ENCODE results near the gene TMEM156. TPM values are rescaled to one million over a fixed set of nuclear protein-coding genes. Genes with fewer than 3 reads are reported as not detected.
"Not testable (repeated sequence)": the region's sequence is repeated elsewhere in the genome, so short reads cannot be mapped to it uniquely, and the experiment has no call there.

The TMEM156 gene
- total and polyA plus RNA-seq, 10 donors: 10.5 to 76.1 (median 17.0) TPM

GRCh38 chr4:38965866-38966265, 66.3 kb downstream of the TMEM156 start:
- Histone ChIP-seq H3K4me1 (no peaks in the 10 kb centered on the region), H3K27me3 (replicated peaks in 1 of 7) (no peaks in the 10 kb centered on the region), H3K4me3 (no peak overlapping the region), H3K9me3 (peaks cover 0 to 10% (median 0%) of the 10 kb centered on the region in 8 donors), H3K36me3 (peaks cover 2 to 63% (median 10%) of the 10 kb centered on the region in 6 donors), H3K27ac (no peak overlapping the region)
- TF ChIP-seq POLR2A (IDR thresholded peaks at IDR 0.05): no peak
- TF ChIP-seq CTCF (IDR thresholded peaks at IDR 0.05 in 8 of 11, conservative IDR thresholded peaks at IDR 0.05 in 3 of 11): no peak
- TF ChIP-seq POLR2AphosphoS5 (IDR thresholded peaks at IDR 0.05): no peak
- intact Hi-C loops (cut with DNase I; ENCODE audit: low total_unique reads): no loop called here
- DNase-seq: no peak
- 63 to 80% (median 74%) methylated on average over 3 of the region's 3 CpGs for WGBS, 5 donors

- Histone ChIP-seq H3K4me1 (no peaks in the 10 kb centered on the region), H3K27ac (no peak overlapping the region), H3K27me3 (replicated peaks in 1 of 7) (no peaks in the 10 kb centered on the region), H3K36me3 (peaks cover 2 to 56% (median 10%) of the 10 kb centered on the region in 6 donors), H3K4me3 (no peak overlapping the region), H3K9me3 (peaks cover 0 to 10% (median 0%) of the 10 kb centered on the region in 8 donors)
- DNase-seq: no peak
- 89 to 95% (median 89%) methylated on average over 11 of the region's 11 CpGs for WGBS, 5 donors
- TF ChIP-seq CTCF (IDR thresholded peaks at IDR 0.05 in 8 of 11, conservative IDR thresholded peaks at IDR 0.05 in 3 of 11) (no peak), POLR2A (IDR thresholded peaks at IDR 0.05) (no peak), POLR2AphosphoS5 (IDR thresholded peaks at IDR 0.05) (no peak)
- intact Hi-C loops (cut with DNase I; ENCODE audit: low total_unique reads): no loop called here
Measured at GRCh38 chr4:38964942-38965775, 67.0 kb downstream of the TMEM156 start.

GRCh38 chr4:38959248-38959647, 73.0 kb downstream of the TMEM156 start:
- H3K4me1 ChIP-seq; DNase-seq; H3K4me3 ChIP-seq; H3K27me3 ChIP-seq (replicated peaks in 1 of 7); H3K36me3 ChIP-seq; H3K27ac ChIP-seq; intact Hi-C loops (cut with DNase I; ENCODE audit: low total_unique reads): not testable (repeated sequence)
- 88 to 95% (median 89%) methylated on average over 5 of the region's 5 CpGs for WGBS, 5 donors
- peaks cover 0 to 10% (median 0%) of the 10 kb centered on the region in 8 donors for H3K9me3 ChIP-seq

- TF ChIP-seq POLR2A (IDR thresholded peaks at IDR 0.05) (no peak), CTCF (IDR thresholded peaks at IDR 0.05 in 8 of 11, conservative IDR thresholded peaks at IDR 0.05 in 3 of 11) (no peak), POLR2AphosphoS5 (IDR thresholded peaks at IDR 0.05) (no peak)
- intact Hi-C loops (cut with DNase I; ENCODE audit: low total_unique reads): no loop called here
- no peak for DNase-seq
Measured at GRCh38 chr4:38958453-38959190, 73.6 kb downstream of the TMEM156 start.

More at GRCh38 chr4:38958453-38959190, 73.6 kb downstream of the TMEM156 start:
- Histone ChIP-seq H3K36me3 (no peaks in the 10 kb centered on the region), H3K4me3 (no peak overlapping the region), H3K9me3 (peaks cover 0 to 10% (median 0%) of the 10 kb centered on the region in 8 donors), H3K27ac (no peak overlapping the region), H3K4me1 (no peaks in the 10 kb centered on the region), H3K27me3 (replicated peaks in 1 of 7) (no peaks in the 10 kb centered on the region)
- WGBS, 5 donors: 63 to 96% (median 85%) methylated on average over 4 of the region's 4 CpGs

Data from spleen (tissue), 11 donors.